Left lung (tissue), 10 donors: ENCODE measurements around the gene ADAMTS2. TPM values are rescaled to one million over a fixed set of nuclear protein-coding genes. Genes with fewer than 3 reads are reported as not detected.

Source experiments
- ATAC-seq: fragments of 200-7000 bp; cut with Tn5 transposase; one replicate; pipeline ENCODE4 v1.9.1; 2020; ENCODE audit warnings: moderate library complexity
- DNase-seq, 4 donors: peaks; one replicate each; pipeline ENCODE4 v3.0.0-alpha.2; 2013 to 2020
- H3K27ac ChIP-seq, 2 donors: fragments of 200-600 bp; sonication (generic) in 1 of 2; one replicate each; pipeline versions ENCODE4 v1.5.0 to v1.8.0; 2020 to 2021
- H3K27me3 ChIP-seq, 2 donors: fragments of 200-600 bp; sonication (generic) in 1 of 2; one replicate each; pipeline versions ENCODE4 v1.5.0 to v1.8.0; 2020 to 2021
- H3K36me3 ChIP-seq, 2 donors: fragments of 200-600 bp; sonication (generic) in 1 of 2; one replicate each; pipeline versions ENCODE4 v1.5.0 to v1.8.0; 2020 to 2021
- H3K4me1 ChIP-seq, 2 donors: fragments of 200-600 bp; one replicate each; pipeline ENCODE4 v1.8.0; 2021
- H3K4me3 ChIP-seq, 2 donors: fragments of 200-600 bp; sonication (generic) in 1 of 2; one replicate each; pipeline versions ENCODE4 v1.5.0 to v1.8.0; 2020 to 2021; ENCODE audit warnings: mild to moderate bottlenecking in 1 of 2
- H3K9me3 ChIP-seq, 2 donors: fragments of 200-600 bp; sonication (generic) in 1 of 2; one replicate each; pipeline versions ENCODE4 v1.5.0 to v1.8.0; 2020 to 2021
- intact Hi-C, 2 donors: fragments of 100-400 bp; cut with DNase I; formaldehyde crosslinking; loops; one replicate each; pipeline versions ENCODE4 v1.11.2 to v1.14.2; 2022
- polyA plus RNA-seq, 6 donors: library from polyadenylated mRNA; unstranded; fragments of 120-200 nt; gene quantifications; one replicate each; pipeline ENCODE4 v1.2.1, GENCODE V29; 2013; ENCODE audit not compliant: insufficient read length in 6 of 6
- total RNA-seq, 2 donors: library from RNA; stranded (reverse); fragmentation: NEBNext Ultra II Directional; extraction: Animal tissue kit (Norgen Biotek cat#: 25700); gene quantifications; one replicate each; pipeline ENCODE4 v1.2.1, GENCODE V29; 2021
- TF ChIP-seq, protein P1 (sequence below), 2 donors: fragments of 200-600 bp; sonication (generic) in 1 of 2; IDR thresholded peaks; one replicate each; pipeline versions ENCODE4 v1.5.0 to v1.8.0; 2021; ENCODE audit warnings: antibody characterized with exemption in 2 of 2
- donor health status: DM: no; HTN: yes; CAD: no.
- donor health status: DM: no; HTN: no; CAD: no.

The ADAMTS2 gene
- total and polyA plus RNA-seq, 8 donors: 27.5 to 68.2 (median 36.0) TPM

DNA sequence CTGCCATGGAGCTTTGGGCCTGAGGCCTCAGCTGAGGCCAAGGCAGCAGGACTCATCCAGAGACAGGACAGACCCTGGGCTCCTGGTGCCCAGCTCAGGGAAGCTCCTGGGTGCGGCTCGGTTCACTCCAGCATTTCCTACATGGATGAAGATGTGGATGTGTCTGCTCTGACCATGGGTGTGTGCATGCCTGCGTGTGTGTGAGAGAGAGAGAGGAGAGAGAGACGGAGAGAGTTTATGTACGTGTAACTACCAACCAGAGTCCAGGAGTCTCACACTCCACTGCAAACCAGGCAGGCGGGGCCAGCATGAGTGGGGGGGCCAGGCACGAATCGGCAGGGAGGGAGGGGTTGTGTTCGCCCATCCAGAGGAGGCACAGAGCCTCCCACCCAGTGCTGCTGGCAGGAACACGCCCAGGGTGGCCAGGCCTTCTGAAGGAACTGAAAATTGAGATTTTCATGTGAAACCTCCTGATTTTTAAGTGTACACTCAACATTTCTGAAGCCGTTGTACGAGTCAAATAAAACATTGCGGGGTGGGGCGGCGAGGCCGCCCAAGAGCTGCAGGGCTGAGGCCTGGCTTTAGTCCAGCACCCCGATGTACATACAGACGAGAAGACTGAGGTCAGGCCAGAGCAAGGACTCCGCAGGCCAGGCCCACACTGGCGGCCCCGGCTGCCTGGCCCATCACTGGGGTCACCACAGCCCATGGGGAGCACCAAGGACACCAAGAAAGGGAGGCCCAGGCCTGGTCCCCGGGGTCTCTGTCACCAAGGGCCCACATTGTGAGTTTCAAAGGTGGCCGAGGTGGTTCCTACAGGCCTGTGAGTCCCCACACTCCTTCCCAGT is 88.7 kb downstream of the ADAMTS2 start:
- no peak for ATAC-seq

DNA sequence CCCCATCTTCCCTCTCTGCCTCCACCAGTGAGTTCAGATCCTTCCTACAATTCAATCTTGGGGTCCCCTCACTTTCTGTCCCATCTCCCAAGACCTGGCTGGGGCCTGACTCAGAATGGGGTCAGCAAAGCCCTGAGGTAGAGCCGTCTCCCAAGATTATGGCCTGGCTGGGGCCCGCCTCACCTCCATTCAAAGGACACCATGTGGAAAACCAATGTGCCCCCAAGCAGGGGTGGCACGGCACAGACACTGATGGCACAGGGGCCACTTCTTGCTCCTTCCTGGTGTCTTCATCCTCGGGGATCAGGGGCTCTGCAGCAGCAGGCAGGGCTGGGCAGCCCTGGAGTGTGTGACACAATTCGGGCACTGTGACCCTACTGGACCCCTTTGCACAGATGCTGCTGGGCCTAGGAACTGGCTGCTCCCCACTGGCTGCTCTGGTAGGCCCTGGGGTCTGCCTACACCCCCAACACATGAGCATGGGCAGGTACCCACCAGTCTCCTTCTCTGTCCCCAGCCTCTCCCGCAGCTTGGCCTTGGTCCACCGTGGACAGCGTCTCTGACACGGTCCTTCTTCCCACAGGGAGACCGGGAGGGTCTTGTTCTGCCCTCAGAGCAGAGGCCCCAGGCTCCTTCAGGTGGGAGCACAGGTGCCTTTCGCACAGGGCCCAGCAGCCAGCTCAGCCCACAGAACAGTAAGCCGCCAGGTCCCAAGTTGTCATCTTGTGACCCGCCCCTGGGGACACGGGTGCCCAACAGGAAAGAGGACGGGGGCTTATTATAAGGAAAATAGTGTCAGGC is 89.5 kb downstream of the ADAMTS2 start:
- Histone ChIP-seq H3K27me3 (no peaks in the 10 kb centered on the region), H3K9me3 (no peaks in the 10 kb centered on the region), H3K36me3 (no peaks in the 10 kb centered on the region), H3K4me3 (no peak overlapping the region), H3K4me1 (no peaks in the 10 kb centered on the region), H3K27ac (no peak overlapping the region)
- peak in 2 of 4 donors; percentile 26 to 41 for DNase-seq
- no peak for ATAC-seq
- TF ChIP-seq, protein P1, sequence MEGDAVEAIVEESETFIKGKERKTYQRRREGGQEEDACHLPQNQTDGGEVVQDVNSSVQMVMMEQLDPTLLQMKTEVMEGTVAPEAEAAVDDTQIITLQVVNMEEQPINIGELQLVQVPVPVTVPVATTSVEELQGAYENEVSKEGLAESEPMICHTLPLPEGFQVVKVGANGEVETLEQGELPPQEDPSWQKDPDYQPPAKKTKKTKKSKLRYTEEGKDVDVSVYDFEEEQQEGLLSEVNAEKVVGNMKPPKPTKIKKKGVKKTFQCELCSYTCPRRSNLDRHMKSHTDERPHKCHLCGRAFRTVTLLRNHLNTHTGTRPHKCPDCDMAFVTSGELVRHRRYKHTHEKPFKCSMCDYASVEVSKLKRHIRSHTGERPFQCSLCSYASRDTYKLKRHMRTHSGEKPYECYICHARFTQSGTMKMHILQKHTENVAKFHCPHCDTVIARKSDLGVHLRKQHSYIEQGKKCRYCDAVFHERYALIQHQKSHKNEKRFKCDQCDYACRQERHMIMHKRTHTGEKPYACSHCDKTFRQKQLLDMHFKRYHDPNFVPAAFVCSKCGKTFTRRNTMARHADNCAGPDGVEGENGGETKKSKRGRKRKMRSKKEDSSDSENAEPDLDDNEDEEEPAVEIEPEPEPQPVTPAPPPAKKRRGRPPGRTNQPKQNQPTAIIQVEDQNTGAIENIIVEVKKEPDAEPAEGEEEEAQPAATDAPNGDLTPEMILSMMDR (IDR thresholded peaks at IDR 0.05): no peak
- intact Hi-C loops: no loop called here

More for the DNA sequence above, 88.7 kb downstream of the ADAMTS2 start:
- Histone ChIP-seq H3K4me3 (no peak overlapping the region), H3K4me1 (no peaks in the 10 kb centered on the region), H3K36me3 (no peaks in the 10 kb centered on the region), H3K27ac (no peak overlapping the region), H3K9me3 (no peaks in the 10 kb centered on the region), H3K27me3 (no peaks in the 10 kb centered on the region)
- intact Hi-C loops: no loop called here
- TF ChIP-seq, protein P1 (IDR thresholded peaks at IDR 0.05): no peak
- peak in 2 of 4 donors; percentile 30 to 63 for DNase-seq

DNA sequence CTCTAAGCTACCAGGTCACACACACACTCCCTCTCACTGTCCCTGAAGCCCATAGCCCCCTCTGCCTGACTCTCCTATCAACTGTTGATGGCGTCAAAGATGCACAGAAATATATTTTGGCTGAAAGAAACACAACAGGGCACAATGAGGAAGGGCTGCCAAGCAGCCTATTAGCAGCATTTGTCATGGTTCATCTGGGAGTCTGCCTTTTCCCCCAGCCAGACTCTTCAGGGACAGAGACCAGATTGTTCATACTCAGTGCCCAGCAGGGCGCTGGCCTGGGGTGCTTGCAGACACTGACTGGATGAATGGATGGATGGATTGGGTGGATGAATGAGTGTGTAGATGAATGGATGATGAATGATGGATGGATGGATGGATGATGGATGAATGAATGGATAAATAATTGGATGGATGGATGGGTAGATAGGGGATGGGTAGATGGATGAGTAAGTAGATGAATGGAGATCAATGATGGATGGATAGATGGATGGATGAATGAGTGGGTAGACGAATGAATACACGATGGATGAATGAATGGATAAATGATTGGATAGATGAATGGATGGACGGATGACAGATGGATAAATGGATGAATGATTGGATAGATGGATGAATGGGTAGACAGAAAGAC is 90.5 kb downstream of the ADAMTS2 start:
- Histone ChIP-seq H3K9me3 (no peaks in the 10 kb centered on the region), H3K4me1 (no peaks in the 10 kb centered on the region), H3K4me3 (no peak overlapping the region), H3K27ac (no peak overlapping the region), H3K36me3 (no peaks in the 10 kb centered on the region), H3K27me3 (no peaks in the 10 kb centered on the region)
- DNase-seq (peak in 1 of 4 donors; percentile 33), ATAC-seq (no peak)
- intact Hi-C loops: no loop called here
- TF ChIP-seq, protein P1 (IDR thresholded peaks at IDR 0.05): no peak

DNA sequence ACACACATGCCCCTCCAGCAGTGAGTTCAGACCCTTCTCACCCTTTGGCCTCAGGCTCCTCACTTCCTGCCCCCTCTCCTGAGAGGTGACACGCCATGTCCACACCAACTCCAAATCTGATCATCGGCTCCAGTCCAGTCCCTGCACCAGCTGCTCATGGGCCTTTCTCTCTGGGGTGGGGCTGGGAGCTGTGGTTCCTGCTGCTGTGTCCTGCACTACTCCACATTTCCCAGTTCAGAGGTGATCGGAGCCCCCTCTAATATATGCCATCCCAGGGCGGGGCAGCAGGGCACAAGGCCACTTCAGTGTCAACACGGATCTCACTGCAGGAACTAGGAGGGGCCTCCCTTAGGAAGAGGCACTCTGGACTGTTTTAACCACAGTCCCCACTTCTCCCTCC is 91.5 kb downstream of the ADAMTS2 start:
- Histone ChIP-seq H3K27me3 (no peaks in the 10 kb centered on the region), H3K4me1 (no peaks in the 10 kb centered on the region), H3K27ac (no peak overlapping the region), H3K36me3 (no peaks in the 10 kb centered on the region), H3K9me3 (no peaks in the 10 kb centered on the region), H3K4me3 (no peak overlapping the region)
- ATAC-seq: no peak
- DNase-seq: peak in 2 of 4 donors; percentile 19 to 37
- intact Hi-C loops: no loop called here
- TF ChIP-seq, protein P1 (IDR thresholded peaks at IDR 0.05): no peak
